ENCODE data around the gene MC3R. TPM values are rescaled to one million over a fixed set of nuclear protein-coding genes. Genes with fewer than 3 reads are reported as not detected.

MC3R gene
- total RNA-seq: not detected in 2 replicates

DNA sequence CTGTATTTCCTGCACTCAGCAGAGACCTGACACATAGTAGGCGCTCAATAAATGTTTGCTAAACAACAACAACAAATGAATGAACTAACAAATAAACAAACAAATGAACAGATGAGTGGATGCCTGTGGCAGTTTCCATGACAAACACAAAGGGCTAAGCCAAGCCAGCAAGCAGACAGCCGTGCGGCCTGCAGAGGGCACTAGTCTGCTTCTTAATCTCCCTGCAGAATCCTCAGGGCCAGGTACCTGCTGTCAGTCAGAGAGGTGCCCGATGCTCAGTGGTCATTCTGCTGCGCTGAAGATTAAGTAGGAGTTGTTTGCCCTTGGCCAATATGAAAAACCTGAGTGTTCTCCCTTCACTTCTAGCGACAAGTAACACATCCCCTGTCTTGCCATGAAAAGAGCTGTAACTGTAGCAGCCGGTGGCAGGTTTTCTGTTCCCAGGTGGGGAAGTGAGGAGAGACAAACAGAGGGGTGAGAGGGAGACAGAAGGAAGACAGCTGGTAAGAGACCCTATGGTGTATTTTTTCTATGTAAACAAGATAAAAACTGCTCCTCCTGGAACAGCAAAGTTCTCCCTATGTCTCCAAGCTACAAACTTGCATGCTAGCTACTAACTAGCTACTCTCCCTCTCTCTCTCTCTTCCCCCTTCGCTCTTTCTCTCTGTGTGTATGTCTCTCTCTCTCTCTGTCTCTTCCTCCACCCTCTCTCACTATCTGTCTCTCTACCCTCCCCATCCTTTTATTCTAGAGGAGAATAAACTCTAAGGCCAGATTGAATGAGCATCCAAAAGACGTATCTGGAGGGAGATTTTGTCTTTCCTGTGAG lies at the start of gene MC3R:
Gene MC3R (plus strand): TSS at position 779 of the 829 bp plus-strand sequence. CDS start 112 bp downstream, outside the sequence.
- Mint-ChIP-seq H3K9me3 (no peaks in the 10 kb centered on the region), H3K4me3 (no peak within 1 kb of the TSS), H3K36me3 (ENCODE audit: low read depth) (no peaks in the 10 kb centered on the region), H3K4me1 (no peaks in the 10 kb centered on the region), H3K27ac (no peak within 1 kb of the TSS), H3K27me3 (peaks cover 32% of the 10 kb centered on the region)
- POLR2A ChIA-PET: no interaction called here
- ATAC-seq (ENCODE audit: low read depth): no peak
- TF ChIP-seq, protein P1, sequence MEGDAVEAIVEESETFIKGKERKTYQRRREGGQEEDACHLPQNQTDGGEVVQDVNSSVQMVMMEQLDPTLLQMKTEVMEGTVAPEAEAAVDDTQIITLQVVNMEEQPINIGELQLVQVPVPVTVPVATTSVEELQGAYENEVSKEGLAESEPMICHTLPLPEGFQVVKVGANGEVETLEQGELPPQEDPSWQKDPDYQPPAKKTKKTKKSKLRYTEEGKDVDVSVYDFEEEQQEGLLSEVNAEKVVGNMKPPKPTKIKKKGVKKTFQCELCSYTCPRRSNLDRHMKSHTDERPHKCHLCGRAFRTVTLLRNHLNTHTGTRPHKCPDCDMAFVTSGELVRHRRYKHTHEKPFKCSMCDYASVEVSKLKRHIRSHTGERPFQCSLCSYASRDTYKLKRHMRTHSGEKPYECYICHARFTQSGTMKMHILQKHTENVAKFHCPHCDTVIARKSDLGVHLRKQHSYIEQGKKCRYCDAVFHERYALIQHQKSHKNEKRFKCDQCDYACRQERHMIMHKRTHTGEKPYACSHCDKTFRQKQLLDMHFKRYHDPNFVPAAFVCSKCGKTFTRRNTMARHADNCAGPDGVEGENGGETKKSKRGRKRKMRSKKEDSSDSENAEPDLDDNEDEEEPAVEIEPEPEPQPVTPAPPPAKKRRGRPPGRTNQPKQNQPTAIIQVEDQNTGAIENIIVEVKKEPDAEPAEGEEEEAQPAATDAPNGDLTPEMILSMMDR (IDR thresholded peaks at IDR 0.05): no peak
- CTCF ChIA-PET: interaction anchor here (0.7 kb wide), 1 partner anchor 9 kb away, joined by 3 read pairs; no protein-coding TSS in a partner anchor
- no peak for DNase-seq
- intact Hi-C loops (cut with micrococcal nuclease): loop anchor here (5.0 kb wide), 1 partner anchor 1099 kb away; no protein-coding TSS in a partner anchor

GRCh38 chr20:56200456-56200855 lies 48.1 kb upstream of the MC3R start:
- Mint-ChIP-seq H3K4me3 (no peak overlapping the region), H3K27me3 (no peaks in the 10 kb centered on the region), H3K9me3 (peaks cover 20% of the 10 kb centered on the region), H3K4me1 (no peaks in the 10 kb centered on the region), H3K27ac (no peak overlapping the region), H3K36me3 (ENCODE audit: low read depth) (no peaks in the 10 kb centered on the region)
- intact Hi-C loops (cut with micrococcal nuclease): no loop called here
- TF ChIP-seq, protein P1 (IDR thresholded peaks at IDR 0.05): no peak
- no peak for DNase-seq
- ChIA-PET CTCF (no interaction called here), POLR2A (no interaction called here)
- no peak for ATAC-seq (ENCODE audit: low read depth)

- TF ChIP-seq, protein P1 (IDR thresholded peaks at IDR 0.05): no peak
- ATAC-seq (ENCODE audit: low read depth): no peak
- Mint-ChIP-seq H3K4me3 (no peak overlapping the region), H3K36me3 (ENCODE audit: low read depth) (no peaks in the 10 kb centered on the region), H3K27me3 (no peaks in the 10 kb centered on the region), H3K4me1 (no peaks in the 10 kb centered on the region), H3K9me3 (peaks cover 20% of the 10 kb centered on the region), H3K27ac (no peak overlapping the region)
- ChIA-PET CTCF (no interaction called here), POLR2A (no interaction called here)
- DNase-seq: no peak
- intact Hi-C loops (cut with micrococcal nuclease): no loop called here
These were observed 45.9 kb upstream of the MC3R start for GRCh38 chr20:56202493-56203077.

DNA sequence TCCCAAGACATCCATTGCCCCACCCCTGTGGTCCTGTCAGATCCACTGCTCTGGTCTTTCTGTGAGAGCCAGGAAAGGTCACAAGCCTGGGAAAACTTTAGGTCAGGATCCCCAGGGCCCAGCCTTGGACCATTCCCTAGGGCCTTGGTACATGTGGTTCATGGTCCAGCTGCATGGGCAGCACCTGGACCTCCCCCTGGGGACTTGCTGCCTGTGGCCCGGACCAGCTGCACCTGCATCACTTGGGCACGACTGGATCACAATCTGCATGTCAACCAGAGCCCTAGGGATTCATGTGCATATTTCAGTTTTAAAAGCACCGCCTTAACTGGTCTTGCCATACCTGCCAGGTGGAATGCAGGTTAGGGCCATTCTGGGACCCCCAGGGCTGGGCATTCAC lies 44.3 kb upstream of the MC3R start:
- peaks cover 2% of the 10 kb centered on the region for H3K27me3 Mint-ChIP-seq
- intact Hi-C loops (cut with micrococcal nuclease): no loop called here
- H3K27ac Mint-ChIP-seq: no peak overlapping the region
- H3K4me1 Mint-ChIP-seq: no peaks in the 10 kb centered on the region
- H3K4me3 Mint-ChIP-seq: no peak overlapping the region
- POLR2A ChIA-PET: no interaction called here
- TF ChIP-seq, protein P1 (IDR thresholded peaks at IDR 0.05): no peak
- H3K36me3 Mint-ChIP-seq (ENCODE audit: low read depth): no peaks in the 10 kb centered on the region
- DNase-seq (no peak), ATAC-seq (ENCODE audit: low read depth) (no peak)
- CTCF ChIA-PET: no interaction called here
- peaks cover 14% of the 10 kb centered on the region for H3K9me3 Mint-ChIP-seq

- TF ChIP-seq, protein P1 (IDR thresholded peaks at IDR 0.05): no peak
- ATAC-seq (ENCODE audit: low read depth) (no peak), DNase-seq (no peak)
- intact Hi-C loops (cut with micrococcal nuclease): no loop called here
- peaks cover 8% of the 10 kb centered on the region for H3K9me3 Mint-ChIP-seq
- peaks cover 2% of the 10 kb centered on the region for H3K27me3 Mint-ChIP-seq
- POLR2A ChIA-PET: no interaction called here
- no peaks in the 10 kb centered on the region for H3K4me1 Mint-ChIP-seq
- H3K4me3 Mint-ChIP-seq: no peak overlapping the region
- no peaks in the 10 kb centered on the region for H3K36me3 Mint-ChIP-seq (ENCODE audit: low read depth)
- CTCF ChIA-PET: no interaction called here
- H3K27ac Mint-ChIP-seq: no peak overlapping the region
These were observed 43.2 kb upstream of the MC3R start for GRCh38 chr20:56205346-56205745.

Data from activated B cell treated with CpG ODN at 0.5 μM for 24 hours (primary cell).